Fibroblast of mammary gland (primary cell): ENCODE results near the gene MAP4K5.
"Not testable (repeated sequence)": the region's sequence is repeated elsewhere in the genome, so short reads cannot be mapped to it uniquely, and the experiment has no call there.

Source experiments
- DNase-seq: peaks from one replicate; pipeline ENCODE4 v3.0.0-alpha.2; 2010; ENCODE audit warnings: low read depth
- H3K4me3 ChIP-seq: 2 replicates; pipeline ENCODE4 v1.5.1; 2011; ENCODE audit warnings: low read depth, mild to moderate bottlenecking, low read length, moderate library complexity; ENCODE audit not compliant: control insufficient read depth
- TF ChIP-seq, protein P1 (sequence below): conservative IDR thresholded peaks from 2 replicates; pipeline ENCODE4 v1.5.1; 2011; ENCODE audit warnings: low read depth, low read length, inconsistent platforms; ENCODE audit not compliant: control insufficient read depth, insufficient read depth

MAP4K5 gene

DNA sequence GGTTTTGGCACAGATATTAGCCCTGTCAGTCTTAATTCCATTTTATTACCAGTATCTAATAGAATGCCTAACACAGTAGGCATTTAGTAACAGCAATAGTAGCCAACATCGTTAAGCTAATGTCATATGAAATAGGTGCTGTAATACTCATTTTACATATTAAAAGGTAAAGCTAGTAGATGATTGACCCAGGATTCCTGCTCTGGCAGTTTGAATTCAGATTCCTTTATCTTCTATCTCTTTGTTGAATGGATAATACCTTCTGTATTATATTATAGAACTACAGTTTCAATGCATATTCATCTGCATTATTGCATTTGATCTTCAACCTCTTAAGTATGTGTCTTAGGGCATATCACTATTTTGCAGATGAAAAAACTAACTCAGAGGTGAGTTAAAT is 30.5 kb upstream of the MAP4K5 start:
- DNase-seq = no peak
- TF ChIP-seq, protein P1, sequence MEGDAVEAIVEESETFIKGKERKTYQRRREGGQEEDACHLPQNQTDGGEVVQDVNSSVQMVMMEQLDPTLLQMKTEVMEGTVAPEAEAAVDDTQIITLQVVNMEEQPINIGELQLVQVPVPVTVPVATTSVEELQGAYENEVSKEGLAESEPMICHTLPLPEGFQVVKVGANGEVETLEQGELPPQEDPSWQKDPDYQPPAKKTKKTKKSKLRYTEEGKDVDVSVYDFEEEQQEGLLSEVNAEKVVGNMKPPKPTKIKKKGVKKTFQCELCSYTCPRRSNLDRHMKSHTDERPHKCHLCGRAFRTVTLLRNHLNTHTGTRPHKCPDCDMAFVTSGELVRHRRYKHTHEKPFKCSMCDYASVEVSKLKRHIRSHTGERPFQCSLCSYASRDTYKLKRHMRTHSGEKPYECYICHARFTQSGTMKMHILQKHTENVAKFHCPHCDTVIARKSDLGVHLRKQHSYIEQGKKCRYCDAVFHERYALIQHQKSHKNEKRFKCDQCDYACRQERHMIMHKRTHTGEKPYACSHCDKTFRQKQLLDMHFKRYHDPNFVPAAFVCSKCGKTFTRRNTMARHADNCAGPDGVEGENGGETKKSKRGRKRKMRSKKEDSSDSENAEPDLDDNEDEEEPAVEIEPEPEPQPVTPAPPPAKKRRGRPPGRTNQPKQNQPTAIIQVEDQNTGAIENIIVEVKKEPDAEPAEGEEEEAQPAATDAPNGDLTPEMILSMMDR = no peak
- H3K4me3 ChIP-seq = no peak overlapping the region

DNA sequence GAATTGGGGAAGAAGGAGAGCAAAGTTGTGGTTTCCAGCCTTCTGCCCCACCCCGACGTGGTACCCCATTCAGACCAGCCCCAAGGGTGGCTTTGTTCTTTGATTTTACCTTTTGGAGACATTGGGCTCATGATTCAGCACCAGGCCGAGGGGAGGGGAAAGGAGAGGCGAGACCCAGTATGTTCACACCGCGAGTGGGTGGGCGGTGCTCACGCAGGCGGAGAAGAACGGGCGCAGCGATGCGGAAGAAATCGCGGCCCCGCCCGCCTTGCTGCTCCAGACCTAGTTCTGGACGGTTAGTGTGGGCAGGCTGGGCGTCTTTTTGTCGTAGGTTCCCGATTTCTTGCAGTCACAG is 28.5 kb upstream of the MAP4K5 start:
- H3K4me3 ChIP-seq = peak overlapping the region; percentile 85
- TF ChIP-seq, protein P1 = no peak
- peak; percentile 66 for DNase-seq

DNA sequence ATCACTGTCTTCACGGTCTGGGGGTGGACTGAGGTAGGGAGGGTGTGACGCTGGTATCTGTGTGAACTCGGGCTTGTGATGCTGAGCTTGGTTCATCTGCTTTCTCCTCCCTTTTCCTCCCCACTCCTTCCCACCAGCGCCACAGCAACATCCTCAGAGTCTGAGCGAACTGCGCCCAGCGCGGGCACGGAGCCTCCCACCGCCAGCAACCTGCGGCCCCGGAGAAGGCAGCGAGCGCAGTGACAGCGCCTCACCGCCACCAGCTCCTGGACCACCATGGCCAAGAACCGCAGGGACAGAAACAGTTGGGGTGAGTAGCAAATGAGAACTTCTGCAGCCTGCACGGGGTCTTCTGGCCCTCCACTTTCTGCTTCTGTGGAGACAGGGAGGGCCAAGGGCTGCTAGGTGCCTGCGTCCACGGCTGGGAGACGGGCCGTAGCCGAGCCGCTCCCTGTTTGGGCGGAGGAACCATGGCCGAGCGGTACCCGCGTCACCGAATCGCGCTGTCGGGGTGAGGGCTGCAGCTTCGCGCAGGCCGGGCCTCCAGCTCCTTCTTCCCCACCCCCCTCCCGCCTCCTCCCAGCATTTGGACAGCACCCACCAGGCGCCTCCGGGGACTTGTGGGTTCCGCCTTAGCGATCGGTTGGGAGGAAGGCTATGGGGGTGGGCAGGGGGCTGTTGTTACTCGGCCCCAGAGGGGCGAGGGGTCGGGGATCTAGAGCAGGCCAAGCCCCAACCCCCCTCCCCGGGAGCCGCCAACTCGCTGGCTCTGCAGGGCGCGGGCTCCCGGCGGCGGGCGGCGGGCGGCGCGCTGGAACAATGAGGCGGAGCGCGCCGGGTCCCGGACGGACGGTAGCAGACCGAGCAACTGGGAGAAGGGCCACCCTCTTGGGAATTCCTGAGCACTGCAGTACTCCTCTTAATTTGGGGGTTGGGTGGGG is 27.9 kb upstream of the MAP4K5 start, which contains the start of gene ATL1:
Gene ATL1, plus strand, starts transcription at position 156 of the 941 bp plus-strand sequence. Its CDS starts 121 bp downstream, at position 277.
- peak within 1 kb of the TSS; percentile 85 for H3K4me3 ChIP-seq
- TF ChIP-seq, protein P1 = no peak
- DNase-seq = peak; percentile 69

DNA sequence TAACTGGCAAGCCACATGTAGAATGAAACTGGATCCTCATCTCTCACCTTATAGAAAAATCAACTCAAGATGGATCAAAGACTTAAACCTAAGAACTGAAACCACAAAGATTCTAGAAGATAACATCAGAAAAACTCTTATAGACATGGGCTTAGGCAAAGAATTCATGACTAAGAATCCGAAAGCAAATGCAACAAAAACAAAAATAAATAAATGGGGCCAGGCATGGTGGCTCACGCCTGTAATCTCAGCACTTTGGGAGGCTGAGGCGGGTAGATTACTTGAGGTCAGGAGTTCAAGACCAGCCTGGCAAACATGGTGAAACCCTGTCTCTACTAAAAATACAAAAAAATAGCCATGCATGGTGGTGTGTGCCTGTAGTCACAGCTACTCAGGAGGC is 20.4 kb upstream of the MAP4K5 start:
- H3K4me3 ChIP-seq, DNase-seq: not testable (repeated sequence)

DNA sequence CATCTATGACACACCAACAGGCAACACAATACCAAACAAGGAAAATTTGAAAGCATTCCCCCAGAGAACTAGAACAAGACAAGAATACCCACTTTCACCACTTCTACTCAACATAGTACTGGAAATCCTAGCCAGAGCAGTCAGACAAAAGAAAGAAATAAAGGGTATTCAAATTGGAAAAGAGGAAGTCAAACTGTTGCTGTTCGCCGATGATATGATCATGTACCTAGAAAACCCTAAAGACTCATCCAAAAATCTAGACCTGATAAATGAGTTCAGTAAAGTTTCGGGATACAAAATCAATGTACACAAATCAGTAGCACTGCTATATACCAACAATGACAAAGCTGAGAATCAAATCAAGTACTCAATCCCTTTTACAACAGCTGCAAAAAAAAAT is 19.5 kb upstream of the MAP4K5 start:
- no peak for DNase-seq
- no peak overlapping the region for H3K4me3 ChIP-seq
- TF ChIP-seq, protein P1 = no peak

DNA sequence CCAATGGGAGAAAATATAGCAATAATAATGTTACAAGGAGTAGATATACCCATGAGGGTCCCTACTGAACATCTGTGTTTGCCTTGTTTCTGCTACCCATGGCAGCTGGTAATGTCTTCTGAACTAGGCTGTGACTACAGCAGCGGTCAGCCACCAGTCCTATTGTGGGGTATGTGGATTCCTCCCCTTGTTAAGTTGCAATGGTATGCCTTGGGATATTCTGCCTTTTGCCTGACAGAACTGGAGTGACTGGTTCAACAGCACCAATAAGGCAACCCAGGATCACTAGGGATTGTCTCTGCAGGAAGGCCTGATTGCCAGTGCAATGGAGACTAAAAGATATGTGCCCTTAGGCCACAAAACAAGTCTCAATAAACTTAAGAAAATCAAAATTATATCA is 17.9 kb upstream of the MAP4K5 start:
- H3K4me3 ChIP-seq = no peak overlapping the region
- TF ChIP-seq, protein P1 = no peak
- DNase-seq = no peak

DNA sequence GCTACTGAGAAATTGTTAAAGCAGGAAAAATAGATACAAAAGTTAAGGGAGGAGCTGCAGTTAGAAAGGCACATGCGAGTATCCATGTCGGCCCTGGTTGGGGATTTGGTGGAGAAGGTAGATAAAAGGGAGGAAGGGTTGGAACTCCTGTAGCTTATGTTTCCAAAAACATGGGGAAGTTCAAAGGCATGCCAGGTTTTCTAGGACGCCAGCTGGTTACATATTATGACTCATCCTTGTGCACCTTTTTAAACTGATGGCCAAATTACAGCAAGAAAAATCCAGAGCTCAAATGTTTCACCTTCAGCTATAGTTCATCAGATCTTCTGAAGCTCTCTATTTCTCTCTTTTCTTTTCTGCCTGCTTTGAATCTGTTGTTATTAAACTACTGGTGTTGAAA is 13.2 kb upstream of the MAP4K5 start:
- no peak for DNase-seq
- TF ChIP-seq, protein P1 = no peak

More for the DNA sequence above, 13.2 kb upstream of the MAP4K5 start:
- no peak overlapping the region for H3K4me3 ChIP-seq
